Activated naive CD8-positive, alpha-beta T cell treated with anti-CD3 and anti-CD28 coated beads, Interleukin-2, amount 50 U/mL, for 24 hours (primary cell): ENCODE data around the gene EFNB3.

Experiments
- ATAC-seq: fragments of 150-1000 bp; cut with Tn5 transposase; one replicate; pipeline ENCODE4 v1.10.0; 2021
- DNase-seq: peaks from one replicate; pipeline ENCODE4 v3.0.0; 2021
- H3K27ac Mint-ChIP-seq: one replicate; pipeline ENCODE4 v1.8.0; 2021; ENCODE audit warnings: mild to moderate bottlenecking, mixed read lengths
- H3K27me3 Mint-ChIP-seq: one replicate; pipeline ENCODE4 v1.8.0; 2021; ENCODE audit warnings: mixed read lengths
- H3K36me3 Mint-ChIP-seq: one replicate; pipeline ENCODE4 v1.8.0; 2021; ENCODE audit warnings: low read depth, mixed read lengths
- H3K4me1 Mint-ChIP-seq: one replicate; pipeline ENCODE4 v1.8.0; 2021; ENCODE audit warnings: mixed read lengths
- H3K4me3 Mint-ChIP-seq: one replicate; pipeline ENCODE4 v1.8.0; 2021; ENCODE audit warnings: mild to moderate bottlenecking, moderate library complexity, mixed read lengths
- H3K9me3 Mint-ChIP-seq: one replicate; pipeline ENCODE4 v1.8.0; 2021; ENCODE audit warnings: mixed read lengths

The EFNB3 gene

GRCh38 chr17:7687072-7687907, 17.7 kb upstream of the EFNB3 start, which contains the start of gene TP53:
TSS of gene TP53 (minus strand) at chr17:7687490. CDS start at chr17:7676594, 10,896 bp downstream.
- Mint-ChIP-seq H3K4me1 (peaks cover 50% of the 10 kb centered on the region), H3K27ac (peak within 1 kb of the TSS; percentile 96), H3K27me3 (no peaks in the 10 kb centered on the region), H3K36me3 (peaks cover 39% of the 10 kb centered on the region), H3K4me3 (peak within 1 kb of the TSS; percentile 92), H3K9me3 (no peaks in the 10 kb centered on the region)
- ATAC-seq (peak; percentile 38), DNase-seq (peak; percentile 86)

DNA sequence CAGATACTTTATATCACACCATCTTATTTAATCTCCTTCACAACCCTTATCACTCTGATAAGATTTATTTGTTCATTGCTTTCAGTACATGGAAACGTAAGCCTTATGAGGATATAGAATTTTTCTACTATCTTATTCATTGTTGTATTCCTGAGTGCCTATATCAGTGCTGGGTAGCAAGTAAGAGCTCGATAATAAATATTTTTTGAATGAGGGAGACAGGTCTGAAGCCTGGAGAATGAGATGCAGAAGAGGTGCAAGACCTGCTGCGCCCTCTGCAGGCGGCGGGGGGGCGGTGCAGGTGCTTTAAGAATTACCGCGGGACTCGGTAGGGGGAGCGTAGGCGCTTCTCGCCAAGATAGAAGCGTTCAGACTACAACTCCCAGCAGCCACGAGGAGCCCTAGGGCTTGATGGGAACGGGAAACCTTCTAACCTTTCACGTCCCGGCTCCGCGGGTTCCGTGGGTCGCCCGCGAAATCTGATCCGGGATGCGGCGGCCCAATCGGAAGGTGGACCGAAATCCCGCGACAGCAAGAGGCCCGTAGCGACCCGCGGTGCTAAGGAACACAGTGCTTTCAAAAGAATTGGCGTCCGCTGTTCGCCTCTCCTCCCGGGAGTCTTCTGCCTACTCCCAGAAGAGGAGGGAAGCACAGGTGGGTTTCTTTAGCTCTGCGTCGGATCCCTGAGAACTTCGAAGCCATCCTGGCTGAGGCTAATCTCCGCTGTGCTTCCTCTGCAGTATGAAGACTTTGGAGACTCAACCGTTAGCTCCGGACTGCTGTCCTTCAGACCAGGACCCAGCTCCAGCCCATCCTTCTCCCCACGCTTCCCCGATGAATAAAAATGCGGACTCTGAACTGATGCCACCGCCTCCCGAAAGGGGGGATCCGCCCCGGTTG, 16.8 kb upstream of the EFNB3 start, which contains the start of gene WRAP53:
WRAP53 (plus strand) TSS at position 570 of the 900 bp plus-strand sequence; CDS start at position 742, 172 bp downstream.
- Mint-ChIP-seq H3K9me3 (no peaks in the 10 kb centered on the region), H3K4me3 (peak within 1 kb of the TSS; percentile 92), H3K4me1 (peaks cover 46% of the 10 kb centered on the region), H3K27me3 (no peaks in the 10 kb centered on the region), H3K36me3 (peaks cover 43% of the 10 kb centered on the region), H3K27ac (peak within 1 kb of the TSS; percentile 96)
- peak; percentile 89 for ATAC-seq
- peak; percentile 96 for DNase-seq

GRCh38 chr17:7688808-7689316, 16.1 kb upstream of the EFNB3 start:
- no peaks in the 10 kb centered on the region for H3K27me3 Mint-ChIP-seq
- DNase-seq: no peak
- no peaks in the 10 kb centered on the region for H3K9me3 Mint-ChIP-seq
- H3K4me3 Mint-ChIP-seq: peak overlapping the region; percentile 92
- no peak for ATAC-seq
- peaks cover 43% of the 10 kb centered on the region for H3K4me1 Mint-ChIP-seq
- H3K27ac Mint-ChIP-seq: peak overlapping the region; percentile 96
- H3K36me3 Mint-ChIP-seq: peaks cover 45% of the 10 kb centered on the region

DNA sequence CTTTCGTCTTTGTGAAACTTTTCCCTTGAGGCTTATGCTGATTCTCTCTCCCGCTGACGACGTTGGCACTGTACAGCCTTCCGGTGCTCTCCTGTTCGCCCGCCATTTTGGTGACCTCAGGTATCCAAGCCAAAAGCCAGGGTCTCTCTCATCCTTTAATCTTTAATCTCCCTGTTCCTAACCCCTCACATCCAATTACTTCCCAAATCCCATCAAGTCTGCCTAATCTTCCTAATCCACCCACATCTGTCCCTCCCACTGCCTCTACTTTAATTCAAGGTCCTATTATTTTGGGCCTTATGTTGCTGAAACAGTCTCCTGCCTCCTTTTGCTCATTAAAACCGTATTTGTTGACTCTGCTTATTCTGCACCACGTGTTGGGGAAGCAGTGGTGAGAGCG, 9.4 kb upstream of the EFNB3 start:
- Mint-ChIP-seq H3K9me3 (no peaks in the 10 kb centered on the region), H3K36me3 (peaks cover 54% of the 10 kb centered on the region), H3K27ac (no peak overlapping the region), H3K4me1 (no peaks in the 10 kb centered on the region), H3K27me3 (no peaks in the 10 kb centered on the region), H3K4me3 (no peak overlapping the region)
- ATAC-seq (no peak), DNase-seq (no peak)

- no peak for DNase-seq
- no peak for ATAC-seq
- peaks cover 54% of the 10 kb centered on the region for H3K36me3 Mint-ChIP-seq
Observed at GRCh38 chr17:7697828-7698588, 7.0 kb upstream of the EFNB3 start.

GRCh38 chr17:7700510-7700909, 4.5 kb upstream of the EFNB3 start:
- Mint-ChIP-seq H3K4me3 (no peak overlapping the region), H3K27me3 (peaks cover 14% of the 10 kb centered on the region), H3K27ac (no peak overlapping the region), H3K4me1 (peaks cover 13% of the 10 kb centered on the region), H3K36me3 (peaks cover 39% of the 10 kb centered on the region), H3K9me3 (no peaks in the 10 kb centered on the region)
- DNase-seq: no peak
- ATAC-seq: no peak

More at GRCh38 chr17:7697828-7698588, 7.0 kb upstream of the EFNB3 start:
- H3K27ac Mint-ChIP-seq: no peak overlapping the region
- no peak overlapping the region for H3K4me3 Mint-ChIP-seq
- H3K4me1 Mint-ChIP-seq: no peaks in the 10 kb centered on the region
- no peaks in the 10 kb centered on the region for H3K9me3 Mint-ChIP-seq
- no peaks in the 10 kb centered on the region for H3K27me3 Mint-ChIP-seq

- Mint-ChIP-seq H3K27ac (no peak overlapping the region), H3K36me3 (peaks cover 30% of the 10 kb centered on the region), H3K4me3 (no peak overlapping the region), H3K27me3 (peaks cover 26% of the 10 kb centered on the region), H3K4me1 (peaks cover 17% of the 10 kb centered on the region), H3K9me3 (no peaks in the 10 kb centered on the region)
- DNase-seq (no peak), ATAC-seq (no peak)
Observed at GRCh38 chr17:7701681-7702080, 3.3 kb upstream of the EFNB3 start.

DNA sequence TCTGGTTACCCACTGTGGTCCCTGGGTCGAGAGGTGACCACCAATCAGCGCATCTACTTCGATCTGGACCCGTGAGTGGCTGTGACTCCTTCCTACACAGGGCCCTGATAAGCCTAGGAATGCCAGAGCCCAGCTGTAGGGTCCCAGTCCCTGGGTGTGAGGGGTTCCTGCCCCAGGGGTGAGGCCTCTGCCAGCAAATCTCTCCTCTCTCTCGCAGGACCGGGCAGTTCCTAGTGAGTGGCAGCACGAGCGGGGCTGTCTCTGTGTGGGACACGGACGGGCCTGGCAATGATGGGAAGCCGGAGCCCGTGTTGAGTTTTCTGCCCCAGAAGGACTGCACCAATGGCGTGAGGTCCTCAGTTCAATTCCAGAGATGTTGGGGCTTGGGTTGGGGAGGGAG, 2.2 kb upstream of the EFNB3 start:
- Mint-ChIP-seq H3K27me3 (peaks cover 32% of the 10 kb centered on the region), H3K36me3 (peaks cover 24% of the 10 kb centered on the region), H3K9me3 (no peaks in the 10 kb centered on the region), H3K4me3 (no peak overlapping the region), H3K4me1 (peaks cover 17% of the 10 kb centered on the region), H3K27ac (no peak overlapping the region)
- DNase-seq (no peak), ATAC-seq (no peak)

- Mint-ChIP-seq H3K36me3 (peaks cover 18% of the 10 kb centered on the region), H3K9me3 (no peaks in the 10 kb centered on the region), H3K27me3 (peaks cover 36% of the 10 kb centered on the region), H3K4me1 (peaks cover 17% of the 10 kb centered on the region), H3K27ac (no peak overlapping the region), H3K4me3 (no peak overlapping the region)
- no peak for DNase-seq
- ATAC-seq: peak; percentile 65
Observed at GRCh38 chr17:7703584-7704479, 1.2 kb upstream of the EFNB3 start.

DNA sequence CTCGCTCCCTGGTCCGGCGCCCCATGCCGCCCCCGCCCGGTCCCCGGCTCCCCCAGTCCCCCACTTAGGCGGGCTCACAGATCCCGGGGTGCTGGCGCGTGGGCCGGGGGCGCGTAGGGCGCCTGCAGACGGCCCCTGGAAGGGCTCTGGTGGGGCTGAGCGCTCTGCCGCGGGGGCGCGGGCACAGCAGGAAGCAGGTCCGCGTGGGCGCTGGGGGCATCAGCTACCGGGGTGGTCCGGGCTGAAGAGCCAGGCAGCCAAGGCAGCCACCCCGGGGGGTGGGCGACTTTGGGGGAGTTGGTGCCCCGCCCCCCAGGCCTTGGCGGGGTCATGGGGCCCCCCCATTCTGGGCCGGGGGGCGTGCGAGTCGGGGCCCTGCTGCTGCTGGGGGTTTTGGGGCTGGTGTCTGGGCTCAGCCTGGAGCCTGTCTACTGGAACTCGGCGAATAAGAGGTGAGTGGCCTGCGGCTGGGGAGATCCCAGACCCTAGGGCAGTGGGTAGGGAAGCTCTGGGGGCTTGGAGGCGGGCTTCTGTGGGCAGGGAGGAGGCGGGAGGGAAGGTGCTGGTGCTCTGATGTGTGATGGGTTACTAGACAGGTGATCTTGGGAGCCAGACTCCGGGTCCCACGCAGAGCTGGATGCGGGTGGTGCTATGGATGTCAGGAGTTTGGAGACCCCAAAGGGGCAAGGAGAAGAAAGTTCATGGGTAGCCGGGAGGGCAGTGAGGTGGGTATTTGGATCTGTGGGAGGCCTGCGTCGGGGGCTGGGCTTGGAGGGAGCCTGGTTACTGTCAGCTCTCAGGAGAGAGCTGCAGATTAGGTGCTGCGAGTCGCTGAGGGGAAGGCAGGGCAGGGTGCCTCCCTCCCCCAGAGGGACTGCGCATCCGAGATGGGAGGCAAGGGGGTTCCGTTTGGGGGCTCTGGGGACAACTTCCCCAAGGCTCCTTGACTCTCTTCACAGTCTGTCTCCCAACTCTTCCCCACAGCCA, 560 bp downstream of the EFNB3 start:
- H3K4me1 Mint-ChIP-seq: peaks cover 23% of the 10 kb centered on the region
- H3K36me3 Mint-ChIP-seq: peaks cover 12% of the 10 kb centered on the region
- H3K9me3 Mint-ChIP-seq: no peaks in the 10 kb centered on the region
- no peak for ATAC-seq
- H3K27ac Mint-ChIP-seq: no peak overlapping the region
- no peak for DNase-seq
- H3K27me3 Mint-ChIP-seq: peaks cover 42% of the 10 kb centered on the region
- peak overlapping the region; percentile 11 for H3K4me3 Mint-ChIP-seq

DNA sequence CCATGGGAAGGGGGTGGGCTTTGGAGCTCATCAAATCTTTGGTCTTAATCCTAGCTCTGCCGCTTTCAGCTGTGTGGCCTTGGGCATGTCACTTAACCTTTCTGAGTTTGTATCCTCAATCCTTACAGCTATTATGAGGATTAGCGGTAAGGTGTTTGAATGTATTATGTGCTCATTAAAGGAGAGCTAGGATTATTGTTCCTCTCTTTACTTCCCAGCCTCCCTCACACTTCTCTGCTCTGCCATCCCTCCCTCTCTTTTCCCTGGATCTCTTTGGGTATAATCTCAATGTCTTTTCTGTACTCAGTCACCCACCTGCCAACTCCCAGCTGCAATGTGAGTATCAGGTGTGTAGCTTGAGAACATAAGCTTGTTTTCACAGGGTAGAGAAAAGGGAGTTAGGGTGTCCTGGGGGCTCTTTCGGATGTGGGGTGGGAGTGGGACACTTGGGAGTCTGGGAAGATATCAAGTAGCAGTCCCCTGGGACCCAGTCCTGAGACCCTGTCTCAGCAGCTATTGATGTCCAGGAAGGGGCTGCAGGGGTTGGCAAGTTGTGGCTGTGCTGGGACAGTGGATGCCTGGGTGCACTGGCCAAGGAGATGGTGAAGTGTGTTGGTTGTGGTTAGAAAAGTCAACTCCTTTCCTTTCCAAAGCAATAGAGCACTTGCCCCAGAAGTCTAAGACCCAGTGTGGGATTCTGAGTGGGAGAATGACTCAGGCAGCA, 1.8 kb downstream of the EFNB3 start:
- ATAC-seq (no peak), DNase-seq (no peak)
- Mint-ChIP-seq H3K27me3 (peaks cover 54% of the 10 kb centered on the region), H3K4me3 (no peak overlapping the region), H3K4me1 (peaks cover 29% of the 10 kb centered on the region), H3K27ac (no peak overlapping the region), H3K9me3 (no peaks in the 10 kb centered on the region), H3K36me3 (peaks cover 5% of the 10 kb centered on the region)

DNA sequence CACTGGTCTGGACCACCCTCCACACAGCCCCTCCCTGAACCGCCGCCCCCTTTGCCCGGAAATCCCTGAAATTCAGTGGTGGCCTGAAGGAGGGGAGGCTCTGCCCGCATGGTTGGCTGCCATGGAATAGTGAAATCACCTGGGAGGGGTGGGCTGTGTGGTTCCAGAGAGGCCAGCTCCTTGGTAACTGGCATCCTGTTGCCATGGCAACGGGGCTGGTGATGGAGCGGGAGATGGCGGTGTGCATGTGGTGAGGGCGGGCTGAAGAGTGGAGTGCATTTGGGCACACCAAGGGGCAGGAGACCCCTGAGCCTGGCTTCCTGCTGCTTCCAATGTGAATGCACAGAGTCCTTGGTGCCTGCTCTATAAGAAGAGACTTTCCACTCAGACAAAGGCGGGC, 2.4 kb downstream of the EFNB3 start:
- Mint-ChIP-seq H3K9me3 (no peaks in the 10 kb centered on the region), H3K36me3 (peaks cover 2% of the 10 kb centered on the region), H3K27ac (no peak overlapping the region), H3K4me1 (peaks cover 29% of the 10 kb centered on the region), H3K27me3 (peaks cover 56% of the 10 kb centered on the region), H3K4me3 (no peak overlapping the region)
- ATAC-seq (no peak), DNase-seq (no peak)
